Sigmoid colon (tissue), 7 donors: ENCODE measurements around the gene TBX15. TPM values are rescaled to one million over a fixed set of nuclear protein-coding genes. Genes with fewer than 3 reads are reported as not detected.

ENCODE experiments used
- DNase-seq: peaks from one replicate; pipeline ENCODE4 v3.0.0-alpha.2; 2019
- H3K27ac ChIP-seq, 4 donors: fragments of 200-600 bp; sonication (generic); one replicate each; pipeline ENCODE4 v1.5.1; 2016 to 2019; ENCODE audit warnings: mild to moderate bottlenecking in 1 of 4
- H3K27me3 ChIP-seq, 3 donors: fragments of 200-600 bp; sonication (generic); one replicate each; pipeline ENCODE4 v1.5.1; 2019; ENCODE audit warnings: mild to moderate bottlenecking in 1 of 3
- H3K36me3 ChIP-seq, 4 donors: fragments of 200-600 bp; sonication (generic); one replicate each; pipeline ENCODE4 v1.5.1; 2016 to 2019
- H3K4me1 ChIP-seq, 4 donors: fragments of 200-600 bp; sonication (generic); one replicate each; pipeline ENCODE4 v1.5.1; 2017 to 2019
- H3K4me3 ChIP-seq, 4 donors: fragments of 200-600 bp; sonication (generic); one replicate each; pipeline ENCODE4 v1.5.1; 2017 to 2019; ENCODE audit warnings: mild to moderate bottlenecking in 2 of 4, moderate library complexity in 1 of 4
- H3K9me3 ChIP-seq, 4 donors: fragments of 200-600 bp in 3 of 4; sonication (generic) in 3 of 4; one replicate each; pipeline versions ENCODE4 v1.5.1 to v1.6.1; 2013 to 2019
- EP300 ChIP-seq, 4 donors: sonication (generic); formaldehyde crosslinking; IDR thresholded peaks; one replicate each; pipeline ENCODE4 v1.6.1; 2017; ENCODE audit warnings: antibody characterized with exemption in 4 of 4
- POLR2A ChIP-seq, 2 donors: fragments of 450-650 bp; IDR thresholded peaks; one replicate each; pipeline ENCODE4 v1.6.1; 2016; ENCODE audit warnings: antibody characterized with exemption in 2 of 2, mild to moderate bottlenecking in 2 of 2, moderate library complexity in 2 of 2
- POLR2AphosphoS5 ChIP-seq, 4 donors: sonication (generic); formaldehyde crosslinking; IDR thresholded peaks; one replicate each; pipeline ENCODE4 v1.6.1; 2017; ENCODE audit warnings: antibody characterized with exemption in 4 of 4
- WGBS, 2 donors: extraction: QIAGEN DNeasy Blood & Tissue Kit; methylation state at CpG; one replicate each; pipeline ENCODE4 v1.1.7; 2013; 5-methylcytosine and 5-hydroxymethylcytosine counted together
- intact Hi-C: fragments of 100-400 bp; cut with DNase I; formaldehyde crosslinking; loops from one replicate; pipeline ENCODE4 v1.15.1; 2023
- polyA plus RNA-seq, 3 donors: library from polyadenylated mRNA; stranded (reverse); fragments of 200-250 nt; gene quantifications; one replicate each; pipeline ENCODE4 v1.2.3, GENCODE V29; 2013
- total RNA-seq, 4 donors: library from RNA; depleted of rRNA; stranded (reverse); fragments of >200 nt; gene quantifications; one replicate each; pipeline ENCODE4 v1.1.0, GENCODE V29; 2016
- TF ChIP-seq, protein P1 (sequence below), 4 experiments: fragments of 450-650 bp in 3 of 4; fragments of 200-600 bp in 1 of 4; IDR thresholded peaks; one replicate each; pipeline ENCODE4 v1.5.1; 2016 to 2019; ENCODE audit warnings: antibody characterized with exemption in 4 of 4, mild to moderate bottlenecking in 3 of 4, moderate library complexity in 2 of 4
- donor health status: healthy with polysubstance abuse.
- donor health status: Bipolar disorder and iron deficiency.
- donor health status: healthy.

Gene TBX15
- total and polyA plus RNA-seq, 7 donors = under 0.01 to 0.28 (median 0.03) TPM; not detected in 2

GRCh38 chr1:118982266-118982665, 5.9 kb downstream of the TBX15 start:
- H3K4me3 ChIP-seq = no peak overlapping the region
- no peak for DNase-seq
- H3K27ac ChIP-seq = no peak overlapping the region
- H3K36me3 ChIP-seq = no peaks in the 10 kb centered on the region
- intact Hi-C loops = loop anchor here (2.0 to 10.0 kb wide), 2 partner anchors 19 to 163 kb away; partner anchors contain the start of gene WARS2
- H3K27me3 ChIP-seq = peaks cover 64 to 100% (median 94%) of the 10 kb centered on the region in 3 donors
- TF ChIP-seq POLR2AphosphoS5 (IDR thresholded peaks at IDR 0.05) = no peak
- TF ChIP-seq, protein P1, sequence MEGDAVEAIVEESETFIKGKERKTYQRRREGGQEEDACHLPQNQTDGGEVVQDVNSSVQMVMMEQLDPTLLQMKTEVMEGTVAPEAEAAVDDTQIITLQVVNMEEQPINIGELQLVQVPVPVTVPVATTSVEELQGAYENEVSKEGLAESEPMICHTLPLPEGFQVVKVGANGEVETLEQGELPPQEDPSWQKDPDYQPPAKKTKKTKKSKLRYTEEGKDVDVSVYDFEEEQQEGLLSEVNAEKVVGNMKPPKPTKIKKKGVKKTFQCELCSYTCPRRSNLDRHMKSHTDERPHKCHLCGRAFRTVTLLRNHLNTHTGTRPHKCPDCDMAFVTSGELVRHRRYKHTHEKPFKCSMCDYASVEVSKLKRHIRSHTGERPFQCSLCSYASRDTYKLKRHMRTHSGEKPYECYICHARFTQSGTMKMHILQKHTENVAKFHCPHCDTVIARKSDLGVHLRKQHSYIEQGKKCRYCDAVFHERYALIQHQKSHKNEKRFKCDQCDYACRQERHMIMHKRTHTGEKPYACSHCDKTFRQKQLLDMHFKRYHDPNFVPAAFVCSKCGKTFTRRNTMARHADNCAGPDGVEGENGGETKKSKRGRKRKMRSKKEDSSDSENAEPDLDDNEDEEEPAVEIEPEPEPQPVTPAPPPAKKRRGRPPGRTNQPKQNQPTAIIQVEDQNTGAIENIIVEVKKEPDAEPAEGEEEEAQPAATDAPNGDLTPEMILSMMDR (IDR thresholded peaks at IDR 0.05) = no peak
- no peak for TF ChIP-seq POLR2A (IDR thresholded peaks at IDR 0.05)
- TF ChIP-seq EP300 (IDR thresholded peaks at IDR 0.05) = no peak
- H3K4me1 ChIP-seq = peaks cover 0 to 40% (median 38%) of the 10 kb centered on the region in 4 donors
- peaks cover 0 to 3% (median 0%) of the 10 kb centered on the region in 4 donors for H3K9me3 ChIP-seq
- WGBS, 2 donors = 37 to 45% methylated on average over 6 of the region's 6 CpGs

DNA sequence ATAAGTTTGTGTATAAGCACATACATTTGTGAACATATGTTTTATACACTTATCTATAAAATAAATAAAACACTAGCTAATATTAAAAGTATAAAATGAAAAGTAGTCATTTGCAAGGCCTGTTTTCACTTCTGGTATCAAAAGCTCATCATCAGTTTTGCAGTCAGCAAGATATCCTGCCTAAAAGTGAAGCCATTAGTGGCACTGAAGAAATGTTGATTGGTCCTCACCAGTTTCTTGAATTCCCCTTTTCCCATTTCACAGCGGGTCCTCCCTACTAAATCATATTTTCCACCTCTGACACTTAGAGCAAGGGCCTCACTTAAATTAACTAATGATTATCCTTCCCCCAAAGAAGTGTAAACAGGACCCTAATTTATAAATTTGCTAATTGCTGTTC, 6.7 kb downstream of the TBX15 start:
- Histone ChIP-seq H3K9me3 (peaks cover 0 to 3% (median 0%) of the 10 kb centered on the region in 4 donors), H3K27ac (no peak overlapping the region), H3K27me3 (peaks cover 56 to 99% (median 87%) of the 10 kb centered on the region in 3 donors), H3K4me1 (peaks cover 0 to 32% (median 30%) of the 10 kb centered on the region in 4 donors), H3K36me3 (no peaks in the 10 kb centered on the region), H3K4me3 (no peak overlapping the region)
- WGBS, 2 donors = 19 to 32% methylated on average over 1 of the region's 1 CpG
- DNase-seq = no peak
- intact Hi-C loops = loop anchor here (10.0 kb wide), 1 partner anchor 163 kb away; the partner anchor contains the start of gene WARS2
- TF ChIP-seq, protein P1 (IDR thresholded peaks at IDR 0.05) = no peak
- TF ChIP-seq EP300 (IDR thresholded peaks at IDR 0.05) (no peak), POLR2AphosphoS5 (IDR thresholded peaks at IDR 0.05) (no peak), POLR2A (IDR thresholded peaks at IDR 0.05) (no peak)

- WGBS, 2 donors = 7 to 20% methylated on average over 59 of the region's 59 CpGs
These were observed 8.2 kb downstream of the TBX15 start for GRCh38 chr1:118979754-118980575.

DNA sequence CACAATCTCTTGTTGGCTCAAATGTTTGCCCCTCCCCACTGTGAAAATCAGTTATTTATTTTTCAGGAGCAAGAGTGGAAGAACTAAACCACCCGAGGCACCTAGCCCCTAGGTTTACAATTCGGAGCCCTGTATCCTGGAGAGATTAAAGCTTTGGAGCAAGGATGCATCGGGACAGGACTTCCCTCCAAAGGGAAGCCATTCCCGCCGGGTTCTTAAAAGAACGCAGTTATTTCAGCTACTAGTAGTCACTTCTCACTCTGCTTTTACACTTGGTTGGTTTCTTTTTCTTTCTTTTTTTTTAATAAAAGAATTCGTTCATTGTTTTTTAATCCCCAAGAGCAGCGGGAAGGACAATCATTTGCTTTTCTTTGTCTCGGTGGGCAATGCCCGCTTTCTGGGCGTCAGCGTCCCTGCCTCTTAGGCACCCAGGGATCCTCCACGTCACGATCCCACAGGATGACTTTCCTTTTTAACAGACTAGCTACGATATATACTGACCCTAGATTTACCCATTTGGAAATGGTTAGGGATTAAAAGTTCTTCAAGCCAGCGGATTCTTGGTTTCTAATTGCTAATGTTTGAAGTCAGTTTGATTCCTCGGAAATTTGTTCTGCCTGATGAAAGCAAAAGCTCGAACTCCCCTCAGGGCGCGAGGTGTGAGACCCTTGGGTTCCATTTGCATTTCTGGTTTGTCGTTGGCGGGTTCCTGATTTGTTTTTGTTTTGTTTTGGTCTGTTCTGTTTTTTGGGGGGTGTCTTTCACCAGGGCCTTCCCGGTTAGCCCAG, 9.0 kb downstream of the TBX15 start:
- intact Hi-C loops = no loop called here
- Histone ChIP-seq H3K4me1 (peaks cover 0 to 15% (median 13%) of the 10 kb centered on the region in 4 donors), H3K27ac (no peak overlapping the region), H3K27me3 (peaks cover 34 to 92% (median 66%) of the 10 kb centered on the region in 3 donors), H3K9me3 (peaks cover 0 to 3% (median 0%) of the 10 kb centered on the region in 4 donors), H3K36me3 (no peaks in the 10 kb centered on the region), H3K4me3 (no peak overlapping the region)
- TF ChIP-seq, protein P1 (IDR thresholded peaks at IDR 0.05) = no peak
- TF ChIP-seq POLR2AphosphoS5 (IDR thresholded peaks at IDR 0.05) (no peak), EP300 (IDR thresholded peaks at IDR 0.05) (no peak), POLR2A (IDR thresholded peaks at IDR 0.05) (no peak)
- WGBS, 2 donors = 8 to 18% methylated on average over 23 of the region's 23 CpGs
- no peak for DNase-seq

More at GRCh38 chr1:118979754-118980575, 8.2 kb downstream of the TBX15 start:
- DNase-seq = no peak
- TF ChIP-seq, protein P1 (IDR thresholded peaks at IDR 0.05) = no peak
- TF ChIP-seq EP300 (IDR thresholded peaks at IDR 0.05) (no peak), POLR2A (IDR thresholded peaks at IDR 0.05) (no peak), POLR2AphosphoS5 (IDR thresholded peaks at IDR 0.05) (no peak)
- intact Hi-C loops = loop anchor here (10.0 kb wide), 1 partner anchor 165 kb away; the partner anchor contains the start of gene WARS2
- no peak overlapping the region for H3K27ac ChIP-seq
- peaks cover 0 to 24% (median 21%) of the 10 kb centered on the region in 4 donors for H3K4me1 ChIP-seq
- peaks cover 0 to 3% (median 0%) of the 10 kb centered on the region in 4 donors for H3K9me3 ChIP-seq
- H3K27me3 ChIP-seq = peaks cover 43 to 92% (median 74%) of the 10 kb centered on the region in 3 donors
- H3K36me3 ChIP-seq = no peaks in the 10 kb centered on the region
- no peak overlapping the region for H3K4me3 ChIP-seq
